Cerebellar cortex (tissue), 1 donor: Measurements from ENCODE around the gene FN1.

Experiments used
- DNase-seq: peaks from one replicate; pipeline ENCODE4 v3.0.0-alpha.2; 2015; ENCODE audit warnings: low spot score

Gene FN1

DNA sequence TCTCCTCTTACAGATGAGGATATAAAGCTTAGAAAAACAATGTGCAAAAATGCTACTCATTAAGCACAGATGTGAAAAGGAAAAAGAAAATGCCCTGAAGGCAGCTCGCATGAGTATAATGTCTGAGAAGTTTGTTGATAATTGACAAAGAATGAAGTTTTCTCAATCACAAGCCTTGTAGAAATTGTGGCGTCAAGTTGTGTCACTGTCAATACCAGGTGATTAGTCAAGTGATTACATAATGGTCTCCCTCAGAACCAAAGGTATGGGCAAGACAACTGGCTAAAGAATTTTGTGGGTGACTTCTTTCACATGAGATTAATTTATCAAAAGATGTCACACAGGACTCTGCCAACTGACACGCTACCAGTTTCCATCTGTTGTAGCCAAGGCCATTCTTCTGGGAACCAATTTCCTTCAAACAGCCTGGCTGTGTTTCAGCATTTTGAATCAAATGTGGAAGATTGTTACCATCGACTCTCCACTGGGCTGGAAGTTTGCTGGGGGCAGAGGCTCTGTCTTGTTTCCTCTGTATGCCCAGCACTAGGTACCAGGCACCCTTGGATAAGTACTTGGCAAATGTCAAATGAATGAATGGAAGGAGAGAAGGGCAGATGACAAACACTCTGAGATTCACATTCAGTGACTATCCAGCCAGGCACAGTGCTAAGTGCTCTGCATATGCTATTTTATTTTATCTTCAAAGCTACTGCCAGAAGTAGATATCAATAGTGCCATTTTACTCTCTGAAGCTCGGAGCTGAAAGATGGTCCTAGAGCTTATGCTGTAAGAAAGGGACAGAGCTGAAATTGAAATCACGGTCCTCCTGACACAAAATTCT lies 5.9 kb upstream of the FN1 start:
- DNase-seq, result no peak

DNA sequence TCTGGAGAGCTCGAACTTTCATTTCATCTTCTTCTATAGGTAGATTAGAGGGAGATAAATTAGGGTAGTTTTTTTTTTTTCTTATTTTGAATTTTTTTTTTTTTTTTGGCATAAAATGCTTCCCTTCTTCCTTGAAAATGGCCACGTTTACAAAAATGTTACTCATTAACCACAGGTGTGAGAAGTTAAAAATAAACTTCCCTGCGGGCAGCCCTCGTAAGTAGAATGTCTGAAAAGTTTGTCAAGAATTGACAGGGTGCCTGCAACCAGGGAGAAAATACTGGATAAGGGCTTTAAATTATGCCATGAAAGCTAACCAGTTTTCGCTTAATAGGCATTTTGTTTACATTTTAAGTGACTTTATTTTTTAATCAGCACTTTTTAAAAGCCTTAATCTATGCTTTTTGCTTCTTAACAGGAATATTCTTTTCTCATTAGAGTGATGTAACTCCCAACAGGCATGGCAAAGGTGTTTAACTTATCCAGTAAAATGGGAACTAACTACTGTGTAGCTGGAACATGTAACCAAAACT lies 4.2 kb upstream of the FN1 start:
- DNase-seq, result no peak

DNA sequence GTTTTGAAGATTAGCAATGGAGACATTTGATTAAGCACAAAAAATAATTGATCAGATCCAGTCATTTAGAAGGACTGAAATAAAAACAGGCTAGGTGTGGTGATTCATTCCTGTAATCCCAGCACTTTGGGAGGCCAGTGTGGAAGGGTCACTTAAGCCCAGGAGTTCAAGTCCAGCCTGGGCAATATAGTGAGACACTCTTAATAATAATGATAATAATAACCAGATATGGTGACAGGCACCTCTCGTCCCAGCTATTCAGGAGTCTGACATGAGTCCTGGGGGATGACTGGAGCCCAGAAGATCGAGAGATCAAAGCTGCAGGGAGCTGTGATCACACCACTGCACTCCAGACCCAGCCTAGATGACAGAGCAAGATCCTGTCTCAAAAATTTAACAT lies 3.5 kb upstream of the FN1 start:
- no peak for DNase-seq

DNA sequence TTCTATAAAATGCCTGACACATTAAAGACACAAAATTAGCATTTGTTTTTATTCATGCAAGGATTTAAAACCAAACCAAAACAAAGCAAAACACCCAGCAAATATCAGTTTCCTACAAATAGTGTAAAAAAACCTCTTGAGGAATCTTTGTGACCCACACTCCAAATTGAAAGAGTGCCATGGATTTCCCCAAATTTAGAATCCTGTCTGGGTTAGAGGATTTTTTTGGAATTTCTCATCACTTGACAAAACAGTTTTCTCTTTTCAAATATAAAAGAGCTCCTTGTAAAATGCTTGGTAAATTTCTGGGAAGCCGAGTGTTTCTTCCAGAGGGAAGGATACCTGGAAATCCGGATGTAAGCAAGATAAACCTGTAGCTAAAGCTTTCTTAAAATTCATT lies 1.7 kb upstream of the FN1 start:
- DNase-seq, result no peak

DNA sequence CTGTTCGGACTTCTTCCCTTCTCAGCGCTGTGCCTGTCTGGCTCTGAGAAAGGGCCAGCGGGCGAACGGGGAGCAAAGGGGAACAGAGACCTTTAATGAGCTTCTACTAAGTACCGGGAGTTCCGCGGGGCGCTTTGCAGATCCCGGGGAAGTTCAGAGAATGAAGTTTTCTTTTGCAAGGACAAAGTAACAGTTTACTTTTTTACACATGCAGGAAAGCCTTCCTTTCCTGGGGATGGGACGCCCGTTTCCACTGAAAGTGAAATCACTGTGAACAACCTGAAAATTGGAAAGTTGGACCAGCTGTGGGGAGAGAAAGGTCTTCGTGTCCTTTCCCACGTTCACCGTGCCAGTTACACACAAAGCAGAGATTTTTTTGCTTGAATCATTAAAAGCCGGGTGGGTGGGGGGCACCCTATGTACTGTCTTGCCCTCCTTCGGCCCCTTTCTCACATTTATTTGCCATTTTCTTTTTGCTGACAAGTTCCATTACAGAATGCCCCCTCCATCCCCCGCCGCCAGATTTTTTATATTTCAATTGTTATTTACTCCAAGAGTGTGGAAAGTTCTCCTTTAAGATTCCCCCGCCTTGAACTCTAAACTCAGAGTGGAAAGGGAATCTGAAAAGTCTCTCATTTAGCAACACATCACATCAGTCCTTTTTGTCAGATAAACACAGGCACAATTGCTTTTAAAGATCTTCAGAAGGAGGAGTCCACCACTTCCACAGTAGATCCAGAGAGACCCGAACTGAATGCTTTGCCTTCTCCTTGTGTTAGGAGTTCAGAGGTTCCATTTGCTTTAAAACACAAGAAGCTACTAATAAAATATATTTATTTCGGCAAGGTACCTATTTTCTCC lies 1.1 kb upstream of the FN1 start:
- DNase-seq, result no peak

DNA sequence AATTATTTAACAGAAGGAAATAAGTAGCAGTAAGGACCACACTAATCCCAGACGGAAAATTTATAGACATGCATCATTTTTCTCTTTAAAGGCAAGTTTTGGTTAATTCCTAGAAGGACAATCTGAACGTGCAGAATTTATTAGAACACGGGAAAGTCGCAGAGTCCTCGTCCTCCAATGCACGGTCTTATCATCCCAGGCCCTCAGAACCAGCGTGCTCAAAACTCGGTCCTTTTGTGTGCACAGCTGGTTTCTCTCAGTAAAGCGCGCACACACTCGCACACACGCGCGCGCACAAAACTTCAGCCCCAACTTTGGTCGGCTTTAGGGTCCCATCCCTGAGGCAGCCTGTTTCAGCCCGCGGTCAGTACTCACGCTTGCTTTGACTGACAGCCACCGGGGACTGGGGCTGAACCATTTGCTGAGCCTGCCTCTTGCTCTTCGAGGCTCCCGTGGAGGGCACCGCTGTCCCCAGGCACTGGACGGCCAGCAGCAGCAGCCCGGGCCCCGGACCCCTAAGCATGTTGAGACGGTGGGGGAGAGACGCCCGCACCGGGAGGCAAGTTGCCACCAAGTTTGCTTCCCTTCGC lies 493 bp downstream of the FN1 start:
- no peak for DNase-seq

DNA sequence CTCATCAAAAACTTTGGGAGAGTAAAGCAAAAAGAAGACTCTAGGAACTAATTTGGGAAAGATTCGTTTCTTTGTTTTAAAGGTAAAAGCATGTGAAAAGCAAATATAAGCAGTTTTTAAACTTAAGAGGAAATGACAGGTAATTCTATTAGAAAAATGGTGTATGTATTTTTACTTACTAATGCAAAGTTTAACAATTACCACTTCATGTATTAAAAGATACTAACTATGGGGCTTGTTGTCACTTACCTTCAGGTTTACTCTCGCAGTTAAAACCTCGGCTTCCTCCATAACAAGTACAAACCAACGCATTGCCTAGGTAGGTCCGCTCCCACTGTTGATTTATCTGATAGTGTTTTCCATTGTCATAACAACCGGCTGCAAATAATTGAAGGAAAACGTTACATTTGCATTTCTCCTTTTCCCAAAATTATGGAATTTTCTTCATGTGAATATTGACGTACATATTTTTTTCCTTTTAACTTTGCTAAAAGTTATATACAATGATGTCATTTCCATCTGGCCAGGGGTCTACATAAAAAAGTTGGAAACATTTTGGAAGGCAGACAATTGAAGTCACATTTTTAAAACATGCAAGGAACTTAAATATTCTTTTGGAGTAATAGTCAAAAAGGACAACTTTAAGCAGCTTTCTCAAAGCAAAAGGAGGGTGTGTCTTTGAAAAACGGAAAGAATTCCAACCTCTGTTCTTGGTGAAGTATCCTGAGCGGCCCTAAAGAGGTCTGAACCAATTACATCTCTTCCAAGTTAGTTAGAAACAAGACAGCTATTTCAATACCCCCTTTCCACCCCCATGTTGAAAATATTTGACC lies 1.2 kb downstream of the FN1 start:
- no peak for DNase-seq

DNA sequence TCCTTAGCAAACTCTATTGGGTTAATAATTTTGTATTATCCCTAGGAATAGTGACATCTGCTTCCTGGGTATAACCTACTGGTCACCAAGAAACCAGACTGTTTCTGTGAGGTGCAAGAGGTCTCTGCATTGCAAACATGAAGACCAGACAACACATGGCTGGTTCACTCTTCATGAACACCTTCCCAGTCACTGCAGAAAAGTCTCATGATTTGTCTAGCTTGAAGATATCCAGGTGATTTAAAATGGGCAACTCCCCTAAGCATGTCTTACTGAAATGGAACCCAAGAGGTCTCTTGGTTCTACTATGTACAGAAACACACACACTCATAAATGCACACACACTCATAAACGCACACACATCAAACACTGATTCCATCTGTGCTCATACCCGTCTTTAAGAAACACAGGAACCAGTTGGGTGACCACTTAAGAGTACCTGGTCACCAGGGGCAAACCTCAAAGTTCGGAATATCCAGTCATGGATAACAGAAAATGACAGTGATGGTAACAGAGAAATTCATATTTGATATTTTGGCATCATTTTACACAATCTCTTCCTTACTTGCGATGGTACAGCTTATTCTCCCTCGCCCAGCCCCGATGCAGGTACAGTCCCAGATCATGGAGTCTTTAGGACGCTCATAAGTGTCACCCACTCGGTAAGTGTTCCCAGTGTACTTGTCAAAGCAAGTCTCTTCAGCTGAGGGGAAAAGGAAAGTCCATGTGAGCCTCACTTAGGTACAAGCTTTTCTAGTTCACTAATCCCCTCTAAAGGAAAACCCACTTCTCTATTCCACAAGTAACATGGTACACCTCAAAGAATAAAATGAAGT lies 2.9 kb downstream of the FN1 start:
- DNase-seq, result no peak

DNA sequence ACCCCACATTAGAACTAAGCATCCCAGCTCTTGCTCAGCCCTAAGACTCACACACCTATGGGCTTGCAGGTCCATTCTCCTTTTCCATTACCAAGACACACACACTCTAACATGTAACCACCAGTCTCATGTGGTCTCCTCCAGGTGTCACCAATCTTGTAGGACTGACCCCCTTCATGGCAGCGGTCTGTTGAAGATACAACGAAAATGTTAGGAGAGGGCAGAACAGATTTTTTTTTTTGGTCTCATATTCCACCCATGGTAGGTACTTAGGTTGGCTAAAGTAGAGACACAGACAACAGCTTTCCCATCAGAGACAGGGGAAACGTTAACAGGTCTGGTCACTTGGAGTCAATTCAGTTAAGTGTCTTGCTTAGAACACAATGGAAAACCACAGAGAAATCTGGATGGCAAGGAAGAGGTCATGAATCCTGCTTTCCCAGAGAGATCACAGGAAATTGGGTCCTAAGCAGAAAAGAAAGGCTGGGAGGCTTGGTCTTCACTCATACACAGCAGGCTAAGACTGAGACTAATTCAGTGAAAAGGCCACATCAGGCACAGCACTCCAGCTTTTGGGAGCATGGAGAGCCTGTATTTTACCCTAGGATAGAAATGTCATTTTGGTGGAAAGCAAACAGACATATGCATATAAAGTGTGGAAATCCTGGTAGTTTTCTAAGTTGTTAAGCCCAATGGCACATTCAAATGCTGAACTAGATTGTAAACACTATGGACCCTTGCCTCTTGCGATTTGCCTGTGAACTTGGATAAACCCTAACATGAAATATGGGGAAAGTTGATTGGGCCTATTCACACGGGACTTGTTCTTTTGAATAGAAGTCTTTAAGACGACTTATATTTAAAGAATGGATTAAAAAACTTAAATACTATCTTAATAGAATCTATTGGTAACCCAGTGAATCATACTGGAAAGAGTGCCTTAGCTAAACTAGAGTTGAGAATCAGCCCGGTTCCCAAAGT lies 3.8 kb downstream of the FN1 start:
- no peak for DNase-seq

DNA sequence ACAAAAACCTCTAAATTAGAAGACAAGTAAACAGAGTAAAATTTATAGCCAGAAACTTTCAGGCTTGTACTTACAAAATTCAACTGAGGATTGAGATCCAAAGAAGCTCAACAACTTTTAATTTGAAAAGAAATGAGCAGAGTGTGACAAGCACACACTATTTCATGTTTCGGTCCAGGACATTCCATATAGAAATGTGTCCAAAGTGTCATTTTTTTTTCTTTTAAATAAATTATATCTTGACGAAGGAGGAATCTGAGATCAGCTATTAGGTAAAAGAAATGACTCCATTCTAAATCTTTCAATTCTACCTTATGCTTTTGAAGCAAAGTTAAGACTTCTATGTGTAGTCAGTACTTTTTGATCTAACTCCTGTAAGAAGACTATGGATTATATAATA lies 4.6 kb downstream of the FN1 start:
- no peak for DNase-seq

DNA sequence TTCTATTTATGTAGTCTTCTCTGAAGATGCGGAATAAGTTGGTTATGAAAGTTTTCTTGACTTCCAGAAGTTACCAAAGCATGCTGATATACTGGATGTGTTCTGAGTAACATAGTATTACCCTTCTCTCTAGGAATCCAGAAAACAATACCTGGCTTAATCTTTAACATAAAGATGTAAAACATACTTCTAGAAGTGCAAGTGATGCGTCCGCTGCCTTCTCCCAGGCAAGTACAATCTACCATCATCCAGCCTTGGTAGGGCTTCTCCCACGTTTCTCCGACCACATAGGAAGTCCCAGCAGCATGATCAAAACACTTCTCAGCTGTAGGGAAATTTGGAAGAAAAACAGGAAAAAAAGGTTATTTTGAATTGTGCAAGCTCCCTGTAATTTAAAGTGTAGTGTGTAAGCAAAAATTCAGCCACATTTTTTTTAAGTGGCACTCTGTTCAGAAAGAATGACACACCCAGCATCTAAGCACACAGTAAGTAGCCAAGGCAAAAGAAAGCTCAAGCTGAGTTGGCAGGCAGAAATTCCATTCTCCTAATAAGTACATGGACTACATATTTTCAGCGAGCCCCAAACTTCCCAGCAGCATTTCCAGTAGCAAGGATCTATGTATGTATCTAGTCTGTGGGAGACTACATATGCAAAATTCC lies 5.2 kb downstream of the FN1 start:
- no peak for DNase-seq

DNA sequence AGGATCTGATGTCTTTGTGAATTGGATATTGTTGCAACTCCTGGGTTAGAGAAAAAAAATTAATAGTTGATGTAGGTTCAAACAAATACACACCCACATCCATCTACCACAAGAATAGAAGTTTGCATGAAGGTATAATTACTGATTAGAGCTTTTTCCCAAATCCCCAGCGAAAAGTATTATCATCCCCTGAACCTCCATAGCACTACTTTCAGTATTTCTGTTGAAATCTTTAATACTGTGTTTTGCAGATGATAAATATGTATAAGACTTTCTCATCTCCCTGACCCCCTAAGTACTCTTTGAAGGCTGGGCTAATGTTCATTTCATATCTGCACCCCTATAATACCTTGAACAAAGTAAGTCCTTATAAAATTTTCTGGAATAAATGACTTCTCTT lies 6.4 kb downstream of the FN1 start:
- DNase-seq, result no peak

DNA sequence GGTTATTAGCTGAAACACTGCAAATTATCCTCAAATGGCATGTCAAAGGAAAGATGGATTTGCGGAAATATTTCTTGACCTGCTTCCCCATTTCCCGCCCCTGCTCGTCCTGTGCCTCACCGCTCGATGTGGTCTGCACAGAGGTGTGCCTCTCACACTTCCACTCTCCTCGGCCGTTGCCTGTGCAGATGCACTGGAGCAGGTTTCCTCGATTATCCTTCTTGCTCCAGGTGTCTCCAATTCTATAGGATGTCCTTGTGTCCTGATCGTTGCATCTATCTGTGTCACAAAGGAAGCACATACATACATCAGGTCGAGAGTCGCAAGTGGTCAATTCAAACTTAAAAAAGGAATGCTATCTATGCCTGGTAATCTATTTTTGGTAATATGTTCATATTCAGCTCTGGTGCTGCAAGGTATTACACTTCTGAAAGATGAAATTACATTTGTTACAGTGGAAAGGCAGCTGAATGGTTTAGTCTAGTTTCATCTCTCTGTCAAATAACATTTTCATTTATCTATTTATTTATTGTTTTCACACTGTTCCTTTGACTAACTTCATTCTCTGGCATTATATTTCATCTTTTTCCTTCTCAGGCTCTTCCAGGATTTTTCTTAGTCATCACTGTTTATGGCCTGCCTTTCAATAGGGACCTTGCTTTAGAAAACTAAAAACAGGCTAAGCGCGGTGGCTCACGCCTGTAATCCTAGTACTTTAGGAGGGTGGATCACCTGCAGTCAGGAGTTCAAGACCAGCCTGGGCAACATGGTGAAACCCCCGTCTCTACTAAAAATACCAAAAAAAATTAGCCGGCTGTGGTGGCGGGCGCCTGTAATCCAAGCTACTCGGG lies 7.6 kb downstream of the FN1 start:
- DNase-seq, result no peak

DNA sequence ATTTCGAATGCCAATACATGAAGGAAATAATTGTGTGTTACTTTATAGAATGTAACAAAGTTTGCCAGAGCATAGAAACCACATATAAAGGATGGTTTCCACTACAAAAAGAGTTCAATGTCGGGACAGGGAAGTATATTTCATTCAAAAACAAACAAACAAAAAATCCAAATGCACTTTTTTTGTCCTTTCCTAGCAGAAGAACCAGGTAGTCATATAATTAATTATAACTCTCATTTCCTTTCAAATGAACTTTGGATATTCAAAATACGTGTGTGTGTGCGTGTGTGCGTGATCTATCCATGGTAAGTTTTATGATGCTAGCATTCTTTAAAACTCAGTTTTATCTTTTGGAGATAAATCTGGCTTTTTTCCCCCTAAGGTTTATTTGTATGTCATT lies 8.3 kb downstream of the FN1 start:
- DNase-seq, result no peak

DNA sequence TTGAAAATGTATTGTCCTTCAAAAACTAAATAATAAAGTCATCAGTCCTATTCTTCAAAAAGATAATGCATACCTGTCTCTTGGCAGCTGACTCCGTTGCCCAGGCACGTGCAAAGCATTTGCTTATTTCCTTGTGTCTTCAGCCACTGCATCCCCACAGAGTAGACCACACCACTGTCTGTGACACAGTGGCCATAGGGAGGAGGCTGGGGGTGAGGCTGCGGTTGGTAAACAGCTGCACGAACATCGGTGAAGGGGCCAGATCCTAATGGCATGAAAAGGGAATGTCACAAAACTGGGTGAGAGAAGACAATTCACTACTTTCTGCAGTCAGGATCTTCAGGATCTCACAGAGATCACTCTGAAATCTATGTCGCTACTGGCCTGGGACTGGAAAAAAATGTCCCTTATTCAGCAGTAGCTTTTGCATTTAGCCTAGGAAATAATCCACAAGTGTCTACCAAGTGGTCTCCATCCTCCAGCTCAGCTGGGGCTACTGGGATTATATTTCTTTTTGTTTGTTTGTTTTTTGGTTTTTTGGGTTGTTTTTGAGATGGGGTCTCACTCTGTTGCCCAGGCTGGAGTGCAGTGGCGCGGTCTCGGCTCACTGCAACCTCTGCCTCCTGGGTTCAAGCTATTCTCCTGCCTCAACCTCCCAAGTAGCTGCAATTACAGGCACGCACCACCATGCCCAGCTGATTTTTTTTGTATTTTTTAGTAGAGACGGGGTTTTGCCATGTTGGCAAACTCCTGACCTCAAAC lies 10.7 kb downstream of the FN1 start:
- DNase-seq, result no peak

DNA sequence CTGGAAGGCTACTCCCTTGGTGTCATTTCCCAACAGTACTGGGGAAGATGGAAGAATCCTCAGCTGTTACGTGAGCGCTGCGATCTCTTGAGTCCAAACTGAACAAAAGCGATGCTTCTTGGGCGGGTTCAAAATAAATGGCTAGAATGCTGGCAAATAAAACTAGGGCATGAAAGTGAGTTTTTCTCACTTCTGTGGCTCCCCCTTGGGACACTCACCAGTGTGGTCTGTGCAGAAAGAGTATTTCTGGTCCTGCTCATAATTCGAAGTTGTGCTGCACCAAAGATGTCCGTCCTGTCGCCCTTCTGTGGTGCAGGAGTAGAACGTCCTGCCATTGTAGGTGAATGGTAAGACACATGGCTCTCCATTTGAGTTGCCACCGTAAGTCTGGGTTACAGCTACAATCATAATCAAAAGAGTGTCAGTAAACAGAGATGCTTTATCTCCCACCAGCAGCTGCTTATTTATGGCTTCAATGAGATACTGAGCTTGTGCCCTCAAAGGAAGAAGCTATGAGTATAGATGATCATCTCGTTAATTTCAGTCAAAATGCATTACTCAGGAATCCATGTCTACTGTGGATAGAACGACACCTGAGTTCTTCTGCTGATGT lies 11.8 kb downstream of the FN1 start:
- no peak for DNase-seq

DNA sequence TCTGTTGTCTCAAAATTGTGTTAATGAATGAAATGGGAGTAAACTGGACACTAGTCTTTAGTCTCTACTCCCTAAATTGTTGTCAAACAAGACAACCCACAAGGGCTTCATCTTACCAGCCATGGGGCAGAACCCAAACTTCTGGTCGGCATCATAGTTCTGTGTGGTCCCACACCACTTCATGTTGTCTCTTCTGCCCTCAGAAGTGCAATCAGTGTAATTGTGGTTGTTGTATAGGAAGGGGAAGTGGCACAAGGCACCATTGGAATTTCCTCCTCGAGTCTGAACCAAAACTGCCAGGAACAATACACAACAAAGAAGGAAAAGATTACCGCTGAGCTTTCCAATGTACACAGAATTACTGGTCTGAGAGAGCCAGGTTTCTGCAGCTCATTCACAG lies 12.6 kb downstream of the FN1 start:
- no peak for DNase-seq
